Astrocyte of the hippocampus (primary cell): Measurements from ENCODE around the gene PEA15.
A peak's percentile ranks its signal among the peaks of the same experiment; 100 is the strongest.

ENCODE experiments used
- DNase-seq: peaks from one replicate; pipeline ENCODE4 v3.0.0; 2011; ENCODE audit warnings: low read depth, low spot score

PEA15 gene

DNA sequence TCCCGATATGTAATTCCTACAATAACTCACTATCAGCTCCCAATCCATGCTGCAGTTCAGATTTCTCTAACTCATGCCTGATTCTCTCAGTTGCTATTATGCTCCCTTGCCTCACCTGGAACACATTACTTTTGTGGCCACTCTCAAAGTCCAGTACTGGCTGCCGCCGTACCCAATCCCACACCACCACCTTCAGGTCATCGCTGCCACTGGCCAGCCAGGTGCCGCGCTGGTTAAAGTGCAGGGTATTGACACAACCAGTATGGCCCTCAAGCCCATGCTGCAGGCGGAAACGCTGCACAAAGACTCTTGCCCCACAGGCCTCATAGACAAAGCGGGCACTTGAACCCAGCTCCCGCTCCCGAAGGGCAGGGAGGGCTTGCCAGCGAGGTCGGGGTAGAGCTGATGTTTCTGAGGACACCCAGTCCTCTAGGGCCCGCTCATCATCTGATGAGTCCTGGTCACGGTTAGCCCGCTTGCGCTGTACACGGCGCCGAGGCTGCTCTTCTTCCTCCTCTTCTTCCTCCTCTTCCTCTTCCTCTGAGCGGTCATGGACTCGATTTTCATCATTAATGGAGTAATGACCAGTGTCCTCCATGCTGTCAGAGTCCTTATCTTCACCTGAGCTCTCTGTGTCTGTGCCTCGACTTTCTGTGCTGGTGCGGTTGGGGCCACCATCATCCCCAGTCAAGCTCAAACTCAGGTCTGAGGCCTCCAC is 34.6 kb downstream of the PEA15 start:
- DNase-seq: no peak

DNA sequence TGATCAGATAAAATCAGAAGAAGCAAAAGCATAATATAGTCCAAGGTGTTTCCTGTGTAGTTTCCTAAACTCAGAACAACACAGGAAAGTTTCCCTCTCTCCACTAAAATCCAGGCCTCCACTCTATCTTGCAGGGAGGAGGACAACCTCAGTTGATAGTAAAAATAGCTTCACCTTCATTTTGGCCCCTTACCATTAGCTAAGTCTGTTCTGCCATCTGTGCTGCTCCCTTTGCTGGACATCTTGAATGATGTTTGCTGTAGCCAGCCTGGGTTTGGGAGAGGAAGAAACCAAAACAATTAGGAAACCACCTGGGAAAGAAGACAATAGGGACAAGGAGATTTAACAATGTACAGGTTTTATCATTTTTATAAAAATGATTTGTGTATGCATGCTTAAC is 38.6 kb downstream of the PEA15 start:
- no peak for DNase-seq

- DNase-seq: no peak
These were observed 39.0 kb downstream of the PEA15 start for GRCh38 chr1:160244209-160244608.

GRCh38 chr1:160245434-160245833 is 40.2 kb downstream of the PEA15 start:
- DNase-seq: no peak

GRCh38 chr1:160247053-160247452 is 41.9 kb downstream of the PEA15 start:
- DNase-seq: no peak

GRCh38 chr1:160251011-160251410 is 45.8 kb downstream of the PEA15 start:
- no peak for DNase-seq

GRCh38 chr1:160251687-160252526 is 46.7 kb downstream of the PEA15 start:
- peak; percentile 84 for DNase-seq

GRCh38 chr1:160255781-160256300 is 50.7 kb downstream of the PEA15 start:
- DNase-seq: no peak

- DNase-seq: peak; percentile 69
These were observed 51.3 kb downstream of the PEA15 start for GRCh38 chr1:160256396-160257046.

- DNase-seq: no peak
These were observed 52.3 kb downstream of the PEA15 start for GRCh38 chr1:160257411-160258015.

- DNase-seq: no peak
These were observed 53.1 kb downstream of the PEA15 start for GRCh38 chr1:160258177-160258798.

- peak; percentile 93 for DNase-seq
These were observed 55.5 kb downstream of the PEA15 start for GRCh38 chr1:160260406-160261382.

DNA sequence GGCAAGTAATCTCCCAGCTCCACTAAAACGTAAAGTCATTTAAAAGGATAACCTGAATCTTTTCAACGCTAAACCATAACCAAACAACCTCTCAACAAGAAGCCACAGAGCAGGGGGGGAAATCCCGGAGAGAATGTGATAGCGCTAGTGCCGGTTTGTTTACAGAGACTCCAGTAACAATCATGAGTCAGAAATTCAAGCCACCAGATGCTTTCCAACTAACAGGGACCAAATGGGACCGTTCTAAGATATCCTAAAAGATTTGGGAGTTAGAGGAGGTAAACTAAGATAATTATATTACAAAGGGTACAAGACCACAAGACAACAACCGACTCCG is 56.3 kb downstream of the PEA15 start:
- DNase-seq: peak; percentile 85

DNA sequence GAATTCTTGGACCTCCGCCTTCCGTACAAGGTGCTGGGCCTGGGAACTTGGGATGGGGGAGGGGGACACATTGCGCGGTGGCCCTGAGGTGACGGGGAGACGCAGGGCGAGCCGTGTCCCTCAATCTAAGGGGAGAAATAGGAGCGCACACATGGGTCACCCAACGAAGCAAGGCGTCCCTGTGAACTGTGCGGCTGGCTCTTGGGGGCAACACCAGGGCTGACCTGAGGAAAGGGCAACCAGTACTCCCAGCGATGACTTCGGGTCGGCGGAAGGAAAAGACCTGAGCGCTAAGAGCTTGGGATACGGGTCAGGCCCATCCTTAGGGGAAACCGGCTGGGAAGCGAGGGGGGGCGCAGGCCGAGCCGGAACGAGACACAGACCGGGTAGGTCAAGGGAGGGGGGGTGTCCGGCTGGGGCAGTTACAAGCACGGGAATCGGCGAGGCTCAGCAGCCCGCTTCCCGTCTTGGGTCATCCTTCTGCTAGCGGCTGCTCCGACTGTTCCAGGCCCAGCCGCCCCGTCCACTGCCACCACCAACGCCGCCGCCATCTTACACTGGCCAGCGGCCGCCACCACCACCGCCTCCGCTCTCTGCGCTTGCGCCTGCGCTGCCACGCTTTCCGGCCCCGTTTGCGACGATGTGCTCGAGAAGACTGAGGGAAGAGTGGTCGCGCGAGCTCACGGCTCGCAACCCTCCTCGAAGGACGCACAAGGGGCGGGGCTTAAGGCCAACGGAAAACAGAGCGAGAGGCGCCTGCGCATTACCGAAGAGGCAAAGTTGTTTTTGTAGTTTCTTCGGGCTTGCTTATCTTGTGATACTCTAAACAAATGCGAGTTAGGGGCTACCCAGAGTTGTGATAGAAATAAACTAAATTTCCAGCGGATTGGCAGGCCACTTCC is 57.0 kb downstream of the PEA15 start, which contains the start of gene DCAF8:
Gene DCAF8 (minus strand): TSS at position 657 of the 902 bp plus-strand sequence. CDS start 18,541 bp downstream, outside the sequence.
- DNase-seq: peak; percentile 99

- DNase-seq: no peak
These were observed 59.7 kb downstream of the PEA15 start for GRCh38 chr1:160264795-160265307.
